GM18511 (cell line): ENCODE measurements around the gene SPATA13.

ENCODE experiments used
- ATAC-seq: cut with Tn5 transposase; IDR thresholded peaks from one replicate; pipeline ENCODE4 v1.9.1; 2021; ENCODE audit warnings: mild to moderate bottlenecking, moderate library complexity; ENCODE audit not compliant: unreplicated experiment

Gene SPATA13

GRCh38 chr13:24247016-24247415 is 86.5 kb downstream of the SPATA13 start:
- ATAC-seq, result no peak

- ATAC-seq, result no peak
Observed at GRCh38 chr13:24249624-24250023, 89.1 kb downstream of the SPATA13 start.

DNA sequence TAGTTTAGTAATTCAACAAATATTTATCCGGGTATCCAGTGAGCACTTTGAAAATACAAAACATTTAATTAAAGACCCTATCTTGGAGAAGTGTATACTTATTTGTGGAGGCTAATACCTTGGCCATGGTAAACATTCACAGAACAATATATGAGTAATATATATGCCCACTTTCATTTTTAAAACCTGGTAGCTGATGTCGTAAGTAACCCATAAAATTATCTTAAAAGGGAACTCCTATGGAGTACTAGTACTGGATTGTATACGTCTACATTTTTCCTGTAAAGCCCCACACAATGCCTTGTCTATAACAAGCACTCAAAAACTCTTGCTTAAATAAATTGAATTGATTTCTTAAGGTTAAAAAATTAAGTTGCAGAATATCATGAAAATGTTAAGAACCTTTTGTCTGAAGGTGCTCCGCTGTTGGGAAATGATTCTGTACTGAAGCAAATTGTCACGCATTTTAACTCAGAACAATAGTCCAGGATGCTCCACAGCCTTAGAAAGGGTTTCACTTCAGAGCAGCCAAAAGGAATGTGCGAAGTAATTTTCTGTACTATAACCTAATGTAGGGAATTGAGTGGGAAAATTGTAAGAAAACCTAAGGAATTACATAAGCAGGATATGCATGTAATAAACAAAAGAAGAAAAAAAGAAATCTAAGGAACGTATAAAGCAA is 90.0 kb downstream of the SPATA13 start:
- no peak for ATAC-seq

- ATAC-seq, result no peak
Observed at GRCh38 chr13:24251525-24251924, 91.0 kb downstream of the SPATA13 start.

GRCh38 chr13:24252136-24252535 is 91.6 kb downstream of the SPATA13 start:
- no peak for ATAC-seq

DNA sequence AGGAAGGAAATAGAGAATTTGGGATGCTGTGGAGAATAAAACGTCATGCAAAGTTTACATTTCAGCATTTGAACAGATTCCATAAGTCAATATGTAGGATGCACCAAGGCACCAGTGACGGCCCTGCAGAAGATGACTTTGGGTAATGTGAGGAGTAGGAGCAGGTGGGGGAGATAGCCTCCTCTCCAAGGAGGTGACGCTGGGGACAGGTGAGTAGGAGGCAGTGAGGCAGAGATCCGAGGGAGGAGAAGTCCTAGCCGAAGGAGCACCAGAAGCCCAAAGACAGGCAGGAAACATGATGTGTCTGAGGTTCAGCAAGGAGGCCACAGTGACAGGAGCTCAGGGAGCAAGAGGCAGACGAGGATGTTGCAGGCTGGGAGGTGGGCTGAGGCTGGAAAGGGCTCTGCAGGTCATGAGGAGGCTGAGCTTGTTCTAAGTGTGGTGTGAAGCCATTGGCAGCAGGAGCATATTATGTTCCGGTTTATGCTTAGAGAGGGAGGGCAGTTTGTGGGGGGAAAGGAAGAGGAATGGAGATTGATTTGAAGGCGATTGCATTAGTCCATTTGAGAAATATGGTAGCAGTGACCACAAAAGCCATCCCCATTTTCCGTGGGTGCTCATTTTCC is 93.1 kb downstream of the SPATA13 start:
- no peak for ATAC-seq

DNA sequence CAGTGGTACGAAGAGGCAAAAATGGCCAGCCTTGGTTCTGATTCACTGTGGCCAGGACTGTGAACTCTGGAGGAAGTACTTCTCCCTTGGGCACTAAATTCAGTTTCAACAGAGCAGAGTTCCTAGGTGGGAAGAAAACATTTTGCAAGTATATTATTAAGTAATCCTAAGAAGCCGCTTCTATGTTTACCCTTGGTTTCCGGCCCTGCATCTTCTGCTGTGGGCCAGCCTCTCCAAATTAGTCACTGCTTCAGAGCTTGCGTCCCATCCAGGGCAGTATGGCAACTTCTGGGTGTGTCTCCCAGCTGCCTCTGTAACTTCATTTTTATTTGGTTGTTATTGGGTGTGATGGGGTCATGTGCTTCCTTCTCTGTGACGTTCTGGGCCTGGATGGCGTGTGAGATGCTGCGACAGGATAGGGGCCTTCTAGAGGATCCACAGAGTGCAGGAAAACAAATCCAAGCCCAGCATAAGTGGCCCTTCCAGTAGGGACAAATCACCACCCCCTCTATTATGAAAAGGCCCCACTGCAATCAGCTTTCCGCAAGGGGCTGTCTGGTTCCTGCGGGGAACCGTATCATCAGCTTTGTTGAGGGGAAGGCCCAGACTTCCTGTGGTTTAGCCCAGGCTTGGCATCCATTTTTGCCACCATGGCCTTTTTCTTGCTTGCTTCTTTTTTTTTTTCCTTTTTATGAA is 93.8 kb downstream of the SPATA13 start:
- ATAC-seq, result no peak

DNA sequence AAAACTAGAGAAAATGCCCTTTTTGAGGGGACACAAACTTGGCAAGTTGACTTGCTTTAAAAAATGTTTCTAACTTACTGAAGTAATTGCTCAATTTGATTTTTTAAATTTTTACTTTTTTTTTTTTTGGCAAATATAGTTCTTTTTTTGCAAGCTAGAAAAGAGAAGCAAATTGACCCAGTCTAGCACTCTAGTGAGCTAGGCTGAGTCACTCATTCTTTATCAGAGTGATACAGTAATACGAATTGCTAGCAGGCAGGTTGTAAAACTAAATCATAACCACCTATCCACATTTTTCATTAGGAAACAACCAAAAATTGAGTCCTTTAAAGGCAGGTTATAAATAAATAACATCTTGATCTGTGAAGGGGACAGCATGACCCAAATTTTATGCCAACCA is 97.0 kb downstream of the SPATA13 start:
- ATAC-seq, result no peak

DNA sequence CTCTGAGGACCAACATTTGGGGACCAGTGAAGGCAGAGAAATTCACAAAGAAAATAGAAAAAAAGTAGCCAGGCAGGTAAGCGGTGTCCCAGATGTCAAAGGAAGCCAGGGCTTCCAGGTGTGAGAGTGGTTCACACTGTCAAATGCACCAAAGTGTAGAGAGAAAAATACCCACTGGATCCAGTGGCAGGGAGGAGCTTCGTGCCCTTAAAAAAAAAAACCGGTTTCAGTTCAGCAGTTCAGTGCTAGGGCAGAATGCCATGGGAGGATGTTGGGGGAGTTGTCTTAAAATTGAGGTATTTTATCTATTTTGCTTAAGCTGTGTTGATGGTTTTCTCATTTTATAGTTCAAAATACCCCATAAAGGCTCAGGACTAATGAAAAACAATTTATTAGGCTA is 101.0 kb downstream of the SPATA13 start:
- ATAC-seq, result no peak

GRCh38 chr13:24263632-24264031 is 103.1 kb downstream of the SPATA13 start:
- ATAC-seq, result no peak

- ATAC-seq, result no peak
Observed at GRCh38 chr13:24264976-24265375, 104.5 kb downstream of the SPATA13 start.

DNA sequence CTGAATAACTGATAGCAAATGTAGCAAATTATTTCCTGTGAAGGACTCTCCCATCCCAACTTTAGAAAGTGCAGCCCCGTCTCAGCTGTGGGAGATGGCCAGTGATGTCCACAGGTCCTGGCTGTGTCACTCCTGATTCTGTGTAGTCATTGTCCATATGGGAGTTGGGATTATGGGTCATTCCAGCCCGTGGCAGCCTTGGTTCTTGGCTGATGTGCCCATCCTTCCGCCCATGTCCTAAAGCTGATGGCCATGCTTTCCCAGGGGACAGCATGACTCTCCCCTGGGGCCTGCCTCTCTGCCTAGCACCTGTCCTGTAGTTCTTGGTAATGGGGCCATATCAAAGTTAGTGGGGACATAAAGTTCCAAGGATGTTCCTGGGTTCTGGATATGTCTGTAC is 104.9 kb downstream of the SPATA13 start:
- ATAC-seq, result no peak

GRCh38 chr13:24267274-24267673 is 106.8 kb downstream of the SPATA13 start:
- no peak for ATAC-seq

GRCh38 chr13:24267801-24268200 is 107.3 kb downstream of the SPATA13 start:
- ATAC-seq, result no peak

DNA sequence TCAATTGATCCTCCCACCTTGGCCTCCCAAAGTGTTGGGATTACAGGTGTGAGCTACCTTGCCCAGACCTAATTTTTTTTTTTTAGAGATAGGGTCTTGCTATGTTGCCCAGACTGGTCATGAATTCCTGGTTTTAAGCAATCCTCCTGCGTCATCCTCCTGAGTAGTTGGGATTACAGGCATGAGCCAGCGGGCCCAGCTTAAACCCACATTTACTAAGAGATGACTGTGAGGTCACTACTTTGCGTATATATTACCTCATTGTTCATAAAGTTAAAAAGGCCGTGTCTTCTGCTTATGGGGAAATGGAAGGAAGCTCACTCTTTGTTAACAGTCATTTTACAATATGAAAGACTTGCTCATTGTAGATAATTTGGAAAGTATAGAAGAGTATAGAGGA is 109.3 kb downstream of the SPATA13 start:
- ATAC-seq, result no peak

- ATAC-seq, result peak; percentile 55
Observed at GRCh38 chr13:24270639-24271141, 110.2 kb downstream of the SPATA13 start.

GRCh38 chr13:24271231-24271600 is 110.7 kb downstream of the SPATA13 start:
- ATAC-seq, result no peak

DNA sequence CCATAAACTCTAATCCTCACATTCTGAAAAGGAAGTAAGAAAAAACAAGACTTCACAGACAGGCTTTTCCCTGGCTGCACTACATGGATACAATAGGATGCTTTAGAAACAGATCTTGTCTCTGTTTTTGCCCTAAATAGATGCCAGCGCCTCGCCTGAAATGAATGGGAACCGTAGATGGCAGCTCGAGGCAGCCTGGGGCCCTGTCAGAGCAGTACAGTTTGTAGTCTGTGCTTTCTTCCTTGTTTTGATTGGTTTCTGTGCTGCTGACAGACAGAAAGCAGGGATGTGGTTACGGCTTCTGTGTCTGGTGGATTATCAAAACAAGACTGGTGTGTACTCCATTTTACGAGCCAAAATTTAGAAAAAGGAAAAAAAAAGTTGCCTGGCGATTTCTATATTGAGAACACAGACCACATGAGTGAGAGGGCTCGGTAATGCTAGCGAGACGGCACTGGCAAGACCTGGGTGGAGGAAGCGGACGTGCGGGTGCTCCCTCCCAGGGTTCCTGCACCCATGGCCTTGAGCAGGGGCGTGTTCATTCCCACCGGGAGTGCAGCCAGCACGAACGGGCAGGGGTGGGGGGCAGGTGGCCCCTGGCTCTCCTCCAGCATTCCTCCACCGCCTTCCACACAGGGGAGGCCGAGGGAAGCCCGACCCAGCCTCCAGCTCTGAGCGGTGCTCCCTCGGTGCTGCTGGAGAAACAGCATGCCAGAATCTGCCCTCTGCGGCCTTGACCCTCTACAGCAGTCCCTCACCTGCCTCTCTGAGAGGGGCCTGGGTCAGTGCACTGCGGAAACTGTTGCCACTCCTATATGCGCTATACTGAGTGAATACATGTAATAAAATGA is 111.3 kb downstream of the SPATA13 start:
- ATAC-seq, result peak; percentile 54

- no peak for ATAC-seq
Observed at GRCh38 chr13:24272452-24273161, 112.1 kb downstream of the SPATA13 start.

DNA sequence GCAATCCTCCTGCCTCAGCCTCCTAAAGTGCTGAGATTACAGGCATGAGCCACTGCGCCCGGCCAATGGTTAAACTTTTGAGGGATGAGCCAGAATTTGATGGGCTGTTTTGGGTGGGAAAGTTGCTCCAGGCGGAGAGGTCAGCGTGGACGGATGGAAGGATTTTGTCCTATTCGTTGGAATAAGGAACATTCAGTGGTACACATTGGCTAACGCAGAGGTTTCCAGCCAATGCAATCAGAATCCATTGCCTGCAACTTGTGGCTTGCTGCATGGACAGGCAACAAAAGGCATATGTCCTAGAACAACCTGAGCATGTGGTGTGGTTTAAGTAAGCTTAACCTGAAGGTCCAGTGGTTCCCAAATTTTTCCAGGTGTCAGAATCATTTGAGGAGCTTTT is 113.4 kb downstream of the SPATA13 start:
- no peak for ATAC-seq
